ENCODE results near the gene THSD4. TPM values are rescaled to one million over a fixed set of nuclear protein-coding genes. Genes with fewer than 3 reads are reported as not detected.

Gene THSD4
- total and polyA plus RNA-seq, 3 experiments from 2014 or later = not detected

GRCh38 chr15:71547011-71547410 lies 431.7 kb downstream of the THSD4 start:
- H3K9me3 ChIP-seq (ENCODE audit: low read length) = no peaks in the 10 kb centered on the region
- Mint-ChIP-seq H3K9me3 (no peaks in the 10 kb centered on the region), H3K27me3 (peaks cover 9 to 12% of the 10 kb centered on the region in 2 donors), H3K27ac (no peak overlapping the region), H3K36me3 (no peaks in the 10 kb centered on the region), H3K4me1 (no peaks in the 10 kb centered on the region), H3K4me3 (no peak overlapping the region)
- CTCF ChIA-PET = no interaction called here
- no peaks in the 10 kb centered on the region for H3K27me3 ChIP-seq (ENCODE audit: insufficient read depth, low read length, poor library complexity, severe bottlenecking)
- no peak overlapping the region for H3K4me3 ChIP-seq (ENCODE audit: low read length)
- H3K27ac ChIP-seq (ENCODE audit: low read depth, low read length) = no peak overlapping the region
- no peaks in the 10 kb centered on the region for H3K4me1 ChIP-seq (ENCODE audit: insufficient read depth, low read length)
- POLR2A ChIA-PET = no interaction called here
- no peaks in the 10 kb centered on the region for H3K36me3 ChIP-seq (ENCODE audit: insufficient read depth, low read length)
- no peak for DNase-seq

- no peak overlapping the region for H3K27ac ChIP-seq (ENCODE audit: low read depth, low read length)
- H3K4me1 ChIP-seq (ENCODE audit: insufficient read depth, low read length) = no peaks in the 10 kb centered on the region
- H3K27ac Mint-ChIP-seq = peak overlapping the region in 1 of 8 donors; percentile 9
- H3K4me1 Mint-ChIP-seq = no peaks in the 10 kb centered on the region
- H3K4me3 Mint-ChIP-seq = no peak overlapping the region
- ChIA-PET POLR2A (no interaction called here), CTCF (no interaction called here)
- H3K36me3 ChIP-seq (ENCODE audit: insufficient read depth, low read length) = no peaks in the 10 kb centered on the region
- H3K36me3 Mint-ChIP-seq = no peaks in the 10 kb centered on the region
- peaks cover 5 to 9% of the 10 kb centered on the region in 2 donors for H3K27me3 Mint-ChIP-seq
- no peak for DNase-seq
- no peaks in the 10 kb centered on the region for H3K27me3 ChIP-seq (ENCODE audit: insufficient read depth, low read length, poor library complexity, severe bottlenecking)
- H3K4me3 ChIP-seq (ENCODE audit: low read length) = no peak overlapping the region
- no peaks in the 10 kb centered on the region for H3K9me3 ChIP-seq (ENCODE audit: low read length)
- no peaks in the 10 kb centered on the region for H3K9me3 Mint-ChIP-seq
Observed at GRCh38 chr15:71548401-71548807, 433.1 kb downstream of the THSD4 start.

- H3K4me1 ChIP-seq (ENCODE audit: insufficient read depth, low read length) = no peaks in the 10 kb centered on the region
- H3K36me3 Mint-ChIP-seq = no peaks in the 10 kb centered on the region
- H3K4me1 Mint-ChIP-seq = no peaks in the 10 kb centered on the region
- H3K9me3 Mint-ChIP-seq = no peaks in the 10 kb centered on the region
- no peak overlapping the region for H3K27ac Mint-ChIP-seq
- no peak overlapping the region for H3K4me3 Mint-ChIP-seq
- peaks cover 4 to 9% of the 10 kb centered on the region in 2 donors for H3K27me3 Mint-ChIP-seq
- H3K9me3 ChIP-seq (ENCODE audit: low read length) = no peaks in the 10 kb centered on the region
- H3K27ac ChIP-seq (ENCODE audit: low read depth, low read length) = no peak overlapping the region
- DNase-seq = no peak
- CTCF ChIA-PET = no interaction called here
- H3K36me3 ChIP-seq (ENCODE audit: insufficient read depth, low read length) = no peaks in the 10 kb centered on the region
- POLR2A ChIA-PET = no interaction called here
- no peak overlapping the region for H3K4me3 ChIP-seq (ENCODE audit: low read length)
- H3K27me3 ChIP-seq (ENCODE audit: insufficient read depth, low read length, poor library complexity, severe bottlenecking) = no peaks in the 10 kb centered on the region
Observed at GRCh38 chr15:71549091-71549490, 433.8 kb downstream of the THSD4 start.

GRCh38 chr15:71549697-71550096 lies 434.4 kb downstream of the THSD4 start:
- CTCF ChIA-PET = no interaction called here
- H3K27me3 ChIP-seq (ENCODE audit: insufficient read depth, low read length, poor library complexity, severe bottlenecking) = no peaks in the 10 kb centered on the region
- no peaks in the 10 kb centered on the region for H3K36me3 Mint-ChIP-seq

GRCh38 chr15:71551566-71551965 lies 436.3 kb downstream of the THSD4 start:
- no peaks in the 10 kb centered on the region for H3K36me3 Mint-ChIP-seq
- no peak overlapping the region for H3K4me3 Mint-ChIP-seq
- no peak overlapping the region for H3K4me3 ChIP-seq (ENCODE audit: low read length)
- no peaks in the 10 kb centered on the region for H3K36me3 ChIP-seq (ENCODE audit: insufficient read depth, low read length)
- H3K9me3 Mint-ChIP-seq = peaks cover 0 to 2% (median 0%) of the 10 kb centered on the region in 5 donors
- ChIA-PET POLR2A (no interaction called here), CTCF (interaction anchor here (1.2 kb wide), 1 partner anchor 21 kb away, joined by 3 read pairs; no protein-coding TSS in a partner anchor)
- no peaks in the 10 kb centered on the region for H3K4me1 Mint-ChIP-seq
- H3K4me1 ChIP-seq (ENCODE audit: insufficient read depth, low read length) = no peaks in the 10 kb centered on the region
- no peaks in the 10 kb centered on the region for H3K27me3 ChIP-seq (ENCODE audit: insufficient read depth, low read length, poor library complexity, severe bottlenecking)
- no peak overlapping the region for H3K27ac Mint-ChIP-seq
- H3K27ac ChIP-seq (ENCODE audit: low read depth, low read length) = no peak overlapping the region
- H3K9me3 ChIP-seq (ENCODE audit: low read length) = no peaks in the 10 kb centered on the region
- H3K27me3 Mint-ChIP-seq = peaks cover 4 to 9% of the 10 kb centered on the region in 2 donors
- no peak for DNase-seq

More at GRCh38 chr15:71549697-71550096, 434.4 kb downstream of the THSD4 start:
- Histone ChIP-seq H3K9me3 (ENCODE audit: low read length) (no peaks in the 10 kb centered on the region), H3K4me1 (ENCODE audit: insufficient read depth, low read length) (no peaks in the 10 kb centered on the region), H3K4me3 (ENCODE audit: low read length) (no peak overlapping the region), H3K36me3 (ENCODE audit: insufficient read depth, low read length) (no peaks in the 10 kb centered on the region), H3K27ac (ENCODE audit: low read depth, low read length) (no peak overlapping the region)
- H3K4me3 Mint-ChIP-seq = no peak overlapping the region
- no peak overlapping the region for H3K27ac Mint-ChIP-seq
- DNase-seq = no peak
- POLR2A ChIA-PET = no interaction called here
- H3K4me1 Mint-ChIP-seq = no peaks in the 10 kb centered on the region
- H3K27me3 Mint-ChIP-seq = peaks cover 4 to 9% of the 10 kb centered on the region in 2 donors
- H3K9me3 Mint-ChIP-seq = no peaks in the 10 kb centered on the region

- Mint-ChIP-seq H3K4me1 (no peaks in the 10 kb centered on the region), H3K27ac (no peak overlapping the region), H3K27me3 (peaks cover 10 to 32% of the 10 kb centered on the region in 2 donors), H3K9me3 (peaks cover 0 to 10% (median 3%) of the 10 kb centered on the region in 5 donors), H3K36me3 (no peaks in the 10 kb centered on the region), H3K4me3 (no peak overlapping the region)
- ChIA-PET POLR2A (no interaction called here), CTCF (no interaction called here)
- no peak for DNase-seq
- H3K27me3 ChIP-seq (ENCODE audit: insufficient read depth, low read length, poor library complexity, severe bottlenecking) = no peaks in the 10 kb centered on the region
- no peaks in the 10 kb centered on the region for H3K9me3 ChIP-seq (ENCODE audit: low read length)
- no peak overlapping the region for H3K27ac ChIP-seq (ENCODE audit: low read depth, low read length)
- no peaks in the 10 kb centered on the region for H3K4me1 ChIP-seq (ENCODE audit: insufficient read depth, low read length)
- no peak overlapping the region for H3K4me3 ChIP-seq (ENCODE audit: low read length)
- no peaks in the 10 kb centered on the region for H3K36me3 ChIP-seq (ENCODE audit: insufficient read depth, low read length)
Observed at GRCh38 chr15:71559098-71559497, 443.8 kb downstream of the THSD4 start.

GRCh38 chr15:71559616-71560015 lies 444.3 kb downstream of the THSD4 start:
- ChIA-PET CTCF (no interaction called here), POLR2A (no interaction called here)
- Mint-ChIP-seq H3K4me3 (no peak overlapping the region), H3K4me1 (no peaks in the 10 kb centered on the region), H3K9me3 (peaks cover 0 to 10% (median 3%) of the 10 kb centered on the region in 5 donors), H3K27ac (no peak overlapping the region), H3K27me3 (peaks cover 10 to 32% of the 10 kb centered on the region in 2 donors), H3K36me3 (no peaks in the 10 kb centered on the region)
- no peaks in the 10 kb centered on the region for H3K27me3 ChIP-seq (ENCODE audit: insufficient read depth, low read length, poor library complexity, severe bottlenecking)
- H3K4me1 ChIP-seq (ENCODE audit: insufficient read depth, low read length) = no peaks in the 10 kb centered on the region
- H3K4me3 ChIP-seq (ENCODE audit: low read length) = no peak overlapping the region
- H3K9me3 ChIP-seq (ENCODE audit: low read length) = no peaks in the 10 kb centered on the region
- no peak for DNase-seq
- H3K27ac ChIP-seq (ENCODE audit: low read depth, low read length) = no peak overlapping the region
- H3K36me3 ChIP-seq (ENCODE audit: insufficient read depth, low read length) = no peaks in the 10 kb centered on the region

- H3K27ac ChIP-seq (ENCODE audit: low read depth, low read length) = no peak overlapping the region
- H3K36me3 Mint-ChIP-seq = no peaks in the 10 kb centered on the region
- H3K27ac Mint-ChIP-seq = no peak overlapping the region
- no peak for DNase-seq
- H3K36me3 ChIP-seq (ENCODE audit: insufficient read depth, low read length) = no peaks in the 10 kb centered on the region
- peaks cover 10 to 32% of the 10 kb centered on the region in 2 donors for H3K27me3 Mint-ChIP-seq
- no peak overlapping the region for H3K4me3 ChIP-seq (ENCODE audit: low read length)
- ChIA-PET CTCF (no interaction called here), POLR2A (no interaction called here)
- peaks cover 0 to 8% (median 3%) of the 10 kb centered on the region in 5 donors for H3K9me3 Mint-ChIP-seq
- no peaks in the 10 kb centered on the region for H3K4me1 Mint-ChIP-seq
- H3K27me3 ChIP-seq (ENCODE audit: insufficient read depth, low read length, poor library complexity, severe bottlenecking) = no peaks in the 10 kb centered on the region
- H3K4me3 Mint-ChIP-seq = no peak overlapping the region
- H3K9me3 ChIP-seq (ENCODE audit: low read length) = no peaks in the 10 kb centered on the region
- no peaks in the 10 kb centered on the region for H3K4me1 ChIP-seq (ENCODE audit: insufficient read depth, low read length)
Observed at GRCh38 chr15:71562251-71562650, 447.0 kb downstream of the THSD4 start.

- Histone ChIP-seq H3K27ac (ENCODE audit: low read depth, low read length) (no peak overlapping the region), H3K4me3 (ENCODE audit: low read length) (no peak overlapping the region), H3K4me1 (ENCODE audit: insufficient read depth, low read length) (no peaks in the 10 kb centered on the region), H3K9me3 (ENCODE audit: low read length) (no peaks in the 10 kb centered on the region), H3K36me3 (ENCODE audit: insufficient read depth, low read length) (no peaks in the 10 kb centered on the region), H3K27me3 (ENCODE audit: insufficient read depth, low read length, poor library complexity, severe bottlenecking) (no peaks in the 10 kb centered on the region)
- Mint-ChIP-seq H3K36me3 (no peaks in the 10 kb centered on the region), H3K4me1 (no peaks in the 10 kb centered on the region), H3K4me3 (no peak overlapping the region), H3K27ac (no peak overlapping the region), H3K9me3 (peaks cover 0 to 3% (median 2%) of the 10 kb centered on the region in 5 donors), H3K27me3 (peaks cover 3 to 26% of the 10 kb centered on the region in 2 donors)
- no peak for DNase-seq
- POLR2A ChIA-PET = no interaction called here
- CTCF ChIA-PET = no interaction called here
Observed at GRCh38 chr15:71564217-71564616, 448.9 kb downstream of the THSD4 start.

Data from CD8-positive, alpha-beta memory T cell (primary cell).